ENCODE measurements around the gene COL28A1. TPM values are rescaled to one million over a fixed set of nuclear protein-coding genes. Genes with fewer than 3 reads are reported as not detected.
A peak's percentile ranks its signal among the peaks of the same experiment; 100 is the strongest.
"Not testable (repeated sequence)": the region's sequence is repeated elsewhere in the genome, so short reads cannot be mapped to it uniquely, and the experiment has no call there.

Gene COL28A1
- total RNA-seq, 1 donor from 2014 or later: 5.6 TPM

DNA sequence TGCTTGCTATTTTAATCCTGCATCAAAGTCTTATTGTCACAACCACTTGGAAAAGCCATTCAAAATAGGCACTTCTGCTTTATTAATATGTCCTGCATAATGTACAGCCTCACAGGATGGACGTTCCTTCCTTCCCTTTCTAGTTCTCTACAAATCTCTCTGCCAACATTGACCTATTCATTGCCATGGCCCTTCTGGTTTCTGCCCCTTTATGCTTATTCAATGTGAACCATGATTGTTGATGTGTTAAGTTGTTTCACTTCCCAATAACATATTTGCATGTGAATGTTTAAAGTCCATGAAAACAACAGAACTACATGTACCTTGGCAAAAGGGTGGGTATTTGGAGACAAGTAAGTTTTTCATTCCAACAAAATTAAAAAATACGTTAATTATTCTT, 45.7 kb downstream of the COL28A1 start:
- DNase-seq (ENCODE audit: missing footprints): no peak
- intact Hi-C loops (cut with DNase I): no loop called here
- no peak for ATAC-seq

DNA sequence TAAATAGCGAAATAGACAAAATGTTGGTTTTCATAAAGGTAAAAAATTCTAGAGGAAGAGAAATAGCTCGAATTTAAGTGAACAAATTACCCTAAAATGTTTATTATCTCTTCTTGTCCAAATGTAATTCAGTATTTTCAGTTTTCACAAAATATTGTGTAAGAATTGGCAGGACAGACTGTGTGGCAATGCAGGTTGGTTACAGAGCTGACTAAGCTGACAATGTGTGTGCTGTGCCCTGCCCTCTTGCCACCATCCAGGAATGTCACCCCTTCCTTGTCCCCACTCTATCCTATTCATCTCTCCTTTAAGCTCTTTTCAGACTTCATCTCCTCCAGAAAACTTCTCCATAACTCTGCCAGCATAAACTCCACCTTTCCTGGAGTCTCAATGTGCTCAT, 46.1 kb downstream of the COL28A1 start:
- no peak for ATAC-seq
- no peak for DNase-seq (ENCODE audit: missing footprints)
- intact Hi-C loops (cut with DNase I): no loop called here

DNA sequence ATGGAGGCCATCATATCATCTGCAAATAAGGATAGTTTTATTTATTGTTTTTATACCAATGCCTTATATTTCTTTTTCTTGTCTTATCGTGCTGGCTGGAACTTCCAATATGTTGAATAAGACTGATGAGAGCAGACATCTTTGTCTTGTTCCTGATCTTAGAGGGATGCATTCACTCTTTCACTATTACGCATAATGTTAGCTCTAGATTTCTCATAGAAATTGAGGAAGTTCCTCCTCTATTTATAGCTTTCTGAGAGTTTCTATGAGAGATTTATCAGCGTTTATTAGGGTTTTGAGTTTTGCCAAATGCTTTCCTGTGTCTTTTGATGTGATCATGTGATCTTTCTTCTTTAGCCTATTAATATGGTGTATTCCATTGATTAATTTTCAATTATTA, 49.3 kb downstream of the COL28A1 start:
- DNase-seq (ENCODE audit: missing footprints): no peak
- no peak for ATAC-seq
- intact Hi-C loops (cut with DNase I): no loop called here

- no peak for DNase-seq (ENCODE audit: missing footprints)
- ATAC-seq: no peak
- intact Hi-C loops (cut with DNase I): no loop called here
Measured at GRCh38 chr7:7484072-7484471, 51.6 kb downstream of the COL28A1 start.

- no peak for ATAC-seq
- intact Hi-C loops (cut with DNase I): no loop called here
Measured at GRCh38 chr7:7481802-7482201, 53.9 kb downstream of the COL28A1 start.

DNA sequence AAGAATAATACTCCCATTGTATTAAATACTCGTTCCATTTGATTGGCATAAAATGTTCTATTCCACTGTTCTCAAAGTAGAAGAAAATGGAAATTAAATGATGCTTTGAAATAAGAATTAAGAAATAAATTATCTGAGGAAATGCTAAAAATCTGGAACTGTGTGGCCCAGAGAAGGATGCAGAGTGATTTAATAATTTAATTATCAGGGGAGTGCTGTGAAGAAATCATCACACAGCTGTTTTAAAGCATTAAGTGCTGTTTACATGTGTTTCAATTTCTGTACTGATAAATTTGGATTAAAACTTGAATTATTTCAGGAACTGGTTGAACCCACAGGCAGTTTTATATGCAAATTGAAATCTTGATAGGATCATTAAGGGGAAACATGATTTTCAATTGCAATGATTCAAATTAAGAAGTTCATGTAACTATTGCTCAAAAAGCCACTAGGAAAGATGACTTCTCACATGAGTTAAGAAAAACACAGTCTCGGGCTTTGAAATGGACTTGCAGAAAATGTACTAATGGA, 56.3 kb downstream of the COL28A1 start:
- peak; percentile 78 for ATAC-seq
- intact Hi-C loops (cut with DNase I): no loop called here
- no peak for DNase-seq (ENCODE audit: missing footprints)

More at GRCh38 chr7:7481802-7482201, 53.9 kb downstream of the COL28A1 start:
- DNase-seq (ENCODE audit: missing footprints): no peak

DNA sequence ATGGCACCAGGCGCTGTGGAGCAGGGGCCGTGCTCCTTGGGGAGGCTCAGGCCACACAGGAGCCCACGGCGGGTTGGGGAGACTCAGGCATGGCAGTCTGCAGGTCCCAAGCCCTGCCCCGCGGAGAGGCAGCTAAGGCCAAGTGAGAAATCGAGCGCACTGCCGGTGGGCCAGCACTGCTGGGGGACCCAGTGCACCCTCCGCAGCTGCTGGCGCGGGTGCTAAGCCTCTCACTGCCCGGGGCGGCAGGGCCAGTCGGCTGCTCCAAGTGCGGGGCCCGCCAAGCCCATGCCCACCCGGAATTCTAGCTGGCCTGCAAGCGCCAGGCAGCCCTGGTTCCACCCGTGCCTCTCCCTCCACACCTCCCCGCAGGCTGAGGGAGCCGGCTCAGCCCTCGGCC, 57.1 kb downstream of the COL28A1 start:
- intact Hi-C loops (cut with DNase I): no loop called here
- DNase-seq (ENCODE audit: missing footprints) (no peak), ATAC-seq (no peak)

- intact Hi-C loops (cut with DNase I); DNase-seq (ENCODE audit: missing footprints); ATAC-seq: not testable (repeated sequence)
Measured at GRCh38 chr7:7477641-7478040, 58.0 kb downstream of the COL28A1 start.

DNA sequence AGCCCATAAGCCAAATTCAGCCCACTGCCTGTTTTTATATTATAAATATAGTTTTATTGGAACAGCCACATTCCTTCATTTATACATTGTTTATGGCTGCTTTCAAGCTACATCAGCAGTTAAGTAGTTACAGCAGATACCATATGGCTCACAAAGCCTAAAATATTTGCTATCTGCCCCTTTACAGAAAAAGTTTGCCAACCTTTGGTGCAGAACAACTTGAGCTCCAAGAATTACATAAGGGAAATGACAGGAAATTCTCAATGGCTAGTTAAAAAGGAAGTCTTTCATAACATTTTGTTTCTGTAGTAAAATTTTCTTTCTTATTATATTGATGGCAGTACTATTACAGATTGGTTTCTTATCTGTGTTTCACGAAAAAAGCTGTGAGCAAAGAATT, 59.3 kb downstream of the COL28A1 start:
- ATAC-seq (no peak), DNase-seq (ENCODE audit: missing footprints) (no peak)
- intact Hi-C loops (cut with DNase I): no loop called here

GRCh38 chr7:7475601-7476000, 60.1 kb downstream of the COL28A1 start:
- intact Hi-C loops (cut with DNase I): no loop called here
- ATAC-seq: no peak

DNA sequence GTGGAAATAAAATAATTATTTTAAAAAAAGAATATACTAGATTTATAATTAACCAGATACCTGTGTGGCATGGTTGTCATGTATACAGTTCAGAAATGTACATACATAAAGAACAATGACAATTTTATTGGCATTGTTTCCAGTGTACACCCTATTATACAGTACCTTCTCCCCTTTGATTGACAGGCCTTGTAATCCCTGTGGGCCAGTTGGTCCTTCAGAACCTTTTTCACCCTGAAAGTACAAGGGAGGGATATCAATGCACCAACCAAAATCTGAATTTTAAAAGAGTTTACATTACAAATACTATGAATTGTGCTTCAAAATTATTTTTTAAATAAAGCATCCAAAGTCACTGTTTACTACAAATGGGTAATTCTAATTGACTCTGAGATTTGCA, 61.2 kb downstream of the COL28A1 start:
- intact Hi-C loops (cut with DNase I): no loop called here
- ATAC-seq: no peak
- DNase-seq (ENCODE audit: missing footprints): no peak

More at GRCh38 chr7:7475601-7476000, 60.1 kb downstream of the COL28A1 start:
- no peak for DNase-seq (ENCODE audit: missing footprints)

DNA sequence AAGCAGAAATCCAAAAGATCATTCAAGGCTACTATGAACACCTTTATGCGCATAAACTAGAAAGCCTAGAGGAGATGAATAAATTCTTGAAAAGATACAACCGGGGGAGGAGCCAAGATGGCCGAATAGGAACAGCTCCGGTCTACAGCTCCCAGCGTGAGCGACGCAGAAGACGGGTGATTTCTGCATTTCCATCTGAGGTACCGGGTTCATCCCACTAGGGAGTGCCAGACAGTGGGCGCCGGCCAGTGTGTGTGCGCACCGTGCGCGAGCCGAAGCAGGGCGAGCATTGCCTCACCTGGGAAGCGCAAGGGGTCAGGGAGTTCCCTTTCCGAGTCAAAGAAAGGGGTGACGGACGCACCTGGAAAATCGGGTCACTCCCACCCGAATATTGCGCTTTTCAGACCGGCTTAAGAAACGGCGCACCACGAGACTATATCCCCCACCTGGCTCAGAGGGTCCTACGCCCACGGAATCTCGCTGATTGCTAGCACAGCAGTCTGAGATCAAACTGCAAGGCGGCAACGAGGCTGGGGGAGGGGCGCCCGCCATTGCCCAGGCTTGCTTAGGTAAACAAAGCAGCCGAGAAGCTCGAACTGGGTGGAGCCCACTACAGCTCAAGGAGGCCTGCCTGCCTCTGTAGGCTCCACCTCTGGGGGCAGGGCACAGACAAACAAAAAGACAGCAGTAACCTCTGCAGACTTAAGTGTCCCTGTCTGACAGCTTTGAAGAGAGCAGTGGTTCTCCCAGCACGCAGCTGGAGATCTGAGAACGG, 70.5 kb downstream of the COL28A1 start:
- DNase-seq (ENCODE audit: missing footprints); ATAC-seq; intact Hi-C loops (cut with DNase I): not testable (repeated sequence)

GRCh38 chr7:7454000-7454399, 81.7 kb downstream of the COL28A1 start:
- no peak for DNase-seq (ENCODE audit: missing footprints)
- ATAC-seq: no peak
- intact Hi-C loops (cut with DNase I): no loop called here

GRCh38 chr7:7452652-7453051, 83.0 kb downstream of the COL28A1 start:
- no peak for DNase-seq (ENCODE audit: missing footprints)
- ATAC-seq: no peak
- intact Hi-C loops (cut with DNase I): no loop called here

DNA sequence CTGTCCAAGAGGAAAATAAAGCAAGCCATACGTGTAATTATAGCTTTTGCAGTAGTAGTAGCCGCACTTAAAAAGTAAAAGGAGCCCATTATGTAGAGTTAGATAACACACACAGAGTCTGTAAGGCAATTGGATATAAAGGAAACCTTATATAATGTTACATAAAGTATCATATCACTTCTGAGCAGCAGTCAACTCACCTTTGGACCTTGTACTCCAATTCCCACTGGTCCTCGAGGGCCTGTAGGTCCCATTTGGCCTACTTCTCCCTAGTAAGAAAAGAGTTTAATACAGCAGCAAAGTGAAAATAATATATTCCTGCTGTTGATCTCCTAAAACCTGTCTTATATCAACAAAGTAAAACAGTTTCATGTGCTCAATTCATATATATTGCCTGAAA, 83.6 kb downstream of the COL28A1 start:
- ATAC-seq: no peak

GRCh38 chr7:7449055-7449454, 86.6 kb downstream of the COL28A1 start:
- ATAC-seq: no peak
- intact Hi-C loops (cut with DNase I): no loop called here
- DNase-seq (ENCODE audit: missing footprints): no peak

More for the DNA sequence above, 83.6 kb downstream of the COL28A1 start:
- intact Hi-C loops (cut with DNase I): no loop called here
- DNase-seq (ENCODE audit: missing footprints): no peak

DNA sequence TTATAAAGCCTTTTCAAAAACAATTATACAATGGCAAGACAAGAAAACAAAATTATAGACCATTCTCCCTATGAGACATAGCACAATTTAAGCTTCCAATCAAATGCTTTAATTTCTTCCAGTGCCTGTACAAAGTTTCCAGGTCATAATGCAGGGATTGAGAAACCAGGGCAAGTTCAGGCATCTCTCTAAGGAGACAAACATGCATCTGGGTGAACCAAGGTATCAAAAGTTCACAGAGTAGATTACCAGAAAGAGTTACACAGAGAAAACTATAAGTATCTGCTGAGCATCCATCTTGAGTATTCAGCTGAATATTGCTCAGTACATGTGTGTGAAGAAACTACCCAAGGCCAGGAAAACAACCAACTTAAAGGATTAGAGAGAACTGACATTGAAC, 89.1 kb downstream of the COL28A1 start:
- ATAC-seq: no peak
- intact Hi-C loops (cut with DNase I): no loop called here
- DNase-seq (ENCODE audit: missing footprints): no peak

DNA sequence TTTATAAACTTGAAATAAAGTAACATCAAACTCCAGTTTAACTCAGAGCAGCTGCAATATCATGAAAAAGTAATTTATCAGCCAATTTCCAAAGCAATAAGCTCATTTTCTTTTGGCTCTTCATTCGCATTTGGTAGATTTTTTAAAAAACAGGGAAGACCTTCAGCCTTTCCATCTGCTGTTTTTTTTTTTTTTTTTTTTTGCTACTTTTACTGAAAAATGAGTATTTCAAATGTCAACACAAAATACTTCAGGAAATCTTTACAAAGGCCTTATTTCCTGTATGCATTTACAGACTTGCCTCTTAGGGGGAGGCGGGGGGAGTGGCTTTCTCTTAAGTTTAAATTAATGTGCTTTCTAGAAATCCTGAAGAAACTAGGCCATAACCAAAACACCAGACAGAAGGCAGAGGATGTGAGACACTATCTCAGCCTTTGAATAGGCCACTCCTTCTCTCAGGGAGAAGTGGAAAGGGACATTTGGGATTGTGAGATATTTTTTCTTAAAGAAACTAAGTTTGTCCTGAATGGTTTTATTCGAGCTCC, 91.8 kb downstream of the COL28A1 start:
- intact Hi-C loops (cut with DNase I): no loop called here
- no peak for DNase-seq (ENCODE audit: missing footprints)
- no peak for ATAC-seq

DNA sequence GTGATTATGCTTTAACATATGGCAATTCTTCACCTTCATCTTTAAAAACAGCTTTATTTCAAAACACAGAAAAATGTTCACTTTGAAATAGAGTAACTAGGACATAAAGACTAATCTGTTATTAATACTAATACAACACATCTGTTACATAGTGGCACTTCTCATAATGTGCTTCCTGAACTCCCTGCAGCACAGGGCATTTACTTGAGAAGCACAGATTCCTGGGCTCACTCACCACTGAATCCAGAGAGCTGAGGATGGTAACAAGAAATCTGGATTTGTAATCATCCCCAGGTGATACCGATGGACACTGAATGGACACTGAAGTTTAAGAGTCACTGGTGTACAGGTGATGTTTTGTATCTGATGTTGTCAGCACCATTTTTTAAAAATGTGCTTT, 96.1 kb downstream of the COL28A1 start:
- intact Hi-C loops (cut with DNase I): no loop called here
- DNase-seq (ENCODE audit: missing footprints): no peak
- ATAC-seq: no peak

GRCh38 chr7:7438851-7439250, 96.8 kb downstream of the COL28A1 start:
- intact Hi-C loops (cut with DNase I): no loop called here
- ATAC-seq: no peak
- no peak for DNase-seq (ENCODE audit: missing footprints)
